NCI-H446 (cell line): ENCODE data around the gene TMPRSS15.

Experiments used
- DNase-seq, 2 experiments: peaks; one replicate each; lab custom pipeline; 2025; lab: John Stamatoyannopoulos, UW

TMPRSS15 gene

GRCh38 chr21:18349468-18349867 lies 54.1 kb downstream of the TMPRSS15 start:
- DNase-seq = no peak

GRCh38 chr21:18340387-18340942 lies 63.1 kb downstream of the TMPRSS15 start:
- DNase-seq = no peak

GRCh38 chr21:18335651-18336236 lies 67.8 kb downstream of the TMPRSS15 start:
- DNase-seq = no peak

- DNase-seq = peak in 1 of 2 experiments; percentile 45
These were observed 69.5 kb downstream of the TMPRSS15 start for GRCh38 chr21:18334066-18334465.

GRCh38 chr21:18318156-18318555 lies 85.4 kb downstream of the TMPRSS15 start:
- no peak for DNase-seq

- peak in 1 of 2 experiments; percentile 29 for DNase-seq
These were observed 105.4 kb downstream of the TMPRSS15 start for GRCh38 chr21:18298228-18298627.

GRCh38 chr21:18294100-18294499 lies 109.5 kb downstream of the TMPRSS15 start:
- DNase-seq = no peak

GRCh38 chr21:18289876-18290275 lies 113.7 kb downstream of the TMPRSS15 start:
- DNase-seq = no peak

GRCh38 chr21:18285379-18285778 lies 118.2 kb downstream of the TMPRSS15 start:
- no peak for DNase-seq

GRCh38 chr21:18275781-18276180 lies 127.8 kb downstream of the TMPRSS15 start:
- DNase-seq = no peak

GRCh38 chr21:18274370-18274769 lies 129.2 kb downstream of the TMPRSS15 start:
- DNase-seq = no peak

- no peak for DNase-seq
These were observed 130.2 kb downstream of the TMPRSS15 start for GRCh38 chr21:18273400-18273799.

GRCh38 chr21:18269856-18270255 lies 133.7 kb downstream of the TMPRSS15 start:
- no peak for DNase-seq

GRCh38 chr21:18268906-18269305 lies 134.7 kb downstream of the TMPRSS15 start:
- DNase-seq = no peak

- no peak for DNase-seq
These were observed 136.1 kb downstream of the TMPRSS15 start for GRCh38 chr21:18267496-18267895.

GRCh38 chr21:18265944-18266343 lies 137.6 kb downstream of the TMPRSS15 start:
- DNase-seq = no peak

GRCh38 chr21:18253799-18254198 lies 149.8 kb downstream of the TMPRSS15 start:
- DNase-seq = no peak

- no peak for DNase-seq
These were observed 150.4 kb downstream of the TMPRSS15 start for GRCh38 chr21:18253221-18253620.

GRCh38 chr21:18252680-18253079 lies 150.9 kb downstream of the TMPRSS15 start:
- peak in 1 of 2 experiments; percentile 14 for DNase-seq

- no peak for DNase-seq
These were observed 151.3 kb downstream of the TMPRSS15 start for GRCh38 chr21:18252256-18252655.

- no peak for DNase-seq
These were observed 152.5 kb downstream of the TMPRSS15 start for GRCh38 chr21:18251065-18251464.

GRCh38 chr21:18249672-18250071 lies 153.9 kb downstream of the TMPRSS15 start:
- DNase-seq = peak in 1 of 2 experiments; percentile 72

GRCh38 chr21:18248171-18248570 lies 155.4 kb downstream of the TMPRSS15 start:
- DNase-seq = no peak

GRCh38 chr21:18245464-18245967 lies 158.1 kb downstream of the TMPRSS15 start:
- peak; percentile 62 to 76 for DNase-seq
